ENCODE results near the gene TRIM40. TPM values are rescaled to one million over a fixed set of nuclear protein-coding genes. Genes with fewer than 3 reads are reported as not detected.

The TRIM40 gene
- polyA plus RNA-seq, 12 donors: 0.13 TPM; not detected in 11

Other genes starting within 250 kb of the TRIM40 start
- gene HLA-A, start 193.6 kb upstream of the TRIM40 start, polyA plus RNA-seq (ENCODE audit: insufficient read length in 12 of 12): 100 to 1,000 TPM in 6 of 12 donors, 10 to 100 TPM in 5, not detected in 1; 45.1 to 155 (median 101) TPM
- 10 to 100 TPM in 11 of 12 donors, not detected in 1; 17.4 to 30.2 (median 21.6) TPM for gene POLR1H, start 74.9 kb upstream of the TRIM40 start, polyA plus RNA-seq (ENCODE audit: insufficient read length in 12 of 12)
- gene PPP1R11, start 68.9 kb upstream of the TRIM40 start, polyA plus RNA-seq (ENCODE audit: insufficient read length in 12 of 12): 10 to 100 TPM in 11 of 12 donors, not detected in 1; 30.6 to 69.3 (median 37.6) TPM
- gene RNF39, start 60.4 kb upstream of the TRIM40 start, polyA plus RNA-seq (ENCODE audit: insufficient read length in 12 of 12): 1 to 10 TPM in 3 of 12 donors, under 1 TPM in 7, not detected in 2; 0.29 to 5.0 (median 0.63) TPM
- gene TRIM31, start 23.1 kb upstream of the TRIM40 start, polyA plus RNA-seq (ENCODE audit: insufficient read length in 12 of 12): under 1 TPM in 2 of 12 donors, not detected in 10; 0.23 to 0.48 TPM
- 1 to 10 TPM in 1 of 12 donors, under 1 TPM in 9, not detected in 2; 0.15 to 1.9 (median 0.45) TPM for gene TRIM10, start 25.1 kb downstream of the TRIM40 start, polyA plus RNA-seq (ENCODE audit: insufficient read length in 12 of 12)
- not detected for gene TRIM15, start 27.4 kb downstream of the TRIM40 start, polyA plus RNA-seq (ENCODE audit: insufficient read length in 12 of 12)
- gene TRIM26, start 77.3 kb downstream of the TRIM40 start, polyA plus RNA-seq (ENCODE audit: insufficient read length in 12 of 12): 10 to 100 TPM in 11 of 12 donors, not detected in 1; 12.6 to 33.8 (median 15.0) TPM
- 10 to 100 TPM in 1 of 12 donors, 1 to 10 TPM in 10, not detected in 1; 6.0 to 11.8 (median 7.5) TPM for gene TRIM39, start 190.8 kb downstream of the TRIM40 start, polyA plus RNA-seq (ENCODE audit: insufficient read length in 12 of 12)
- gene RPP21, start 209.0 kb downstream of the TRIM40 start, polyA plus RNA-seq (ENCODE audit: insufficient read length in 12 of 12): 10 to 100 TPM in 11 of 12 donors, not detected in 1; 13.3 to 40.3 (median 16.1) TPM

Measured in muscle of arm (tissue), 12 donors.